GM21825 (cell line): Measurements from ENCODE around the gene OSBPL9.
"Not testable (repeated sequence)": the region's sequence is repeated elsewhere in the genome, so short reads cannot be mapped to it uniquely, and the experiment has no call there.

Experiments
- ATAC-seq: cut with Tn5 transposase; IDR thresholded peaks from one replicate; pipeline ENCODE4 v1.9.1; 2021; ENCODE audit warnings: mild to moderate bottlenecking, moderate library complexity; ENCODE audit not compliant: unreplicated experiment

The OSBPL9 gene

DNA sequence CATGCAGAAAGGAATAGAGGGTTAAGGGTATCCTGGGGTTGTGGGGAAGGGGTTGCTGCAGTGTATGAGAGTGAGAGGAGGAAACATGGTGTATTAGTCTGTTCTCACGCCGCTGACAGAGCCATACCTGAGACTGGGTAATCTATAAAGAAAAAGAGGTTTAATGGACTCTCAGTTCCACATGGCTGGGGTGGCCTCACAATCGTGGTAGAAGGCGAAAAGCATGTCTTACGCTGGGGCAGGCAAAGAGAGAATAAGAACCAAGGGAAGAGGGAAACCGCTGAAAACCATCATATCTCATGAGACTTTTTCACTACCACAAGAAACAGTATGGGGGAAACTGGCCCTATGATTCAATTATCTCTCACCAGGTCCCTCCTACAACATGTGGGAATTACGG, 17.7 kb downstream of the OSBPL9 start:
- no peak for ATAC-seq

DNA sequence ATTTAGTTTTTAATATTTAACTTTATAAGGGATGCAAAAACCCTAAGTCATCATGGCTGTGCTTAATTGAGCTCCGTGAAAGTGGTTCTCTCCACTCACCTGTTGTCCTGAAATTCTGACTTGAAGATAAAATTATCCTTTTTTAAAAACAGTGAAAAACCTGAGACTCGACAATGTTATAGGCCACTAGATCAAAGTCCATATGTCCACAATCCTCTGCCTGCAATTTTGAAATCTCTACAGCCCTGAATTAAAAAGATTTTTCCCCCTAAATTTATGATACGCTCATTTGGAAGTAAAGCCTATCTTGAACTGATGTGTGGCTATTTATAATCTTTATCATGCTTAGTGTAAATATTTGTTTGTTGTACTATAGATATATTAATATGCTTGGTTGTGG, 18.7 kb downstream of the OSBPL9 start:
- ATAC-seq: no peak

DNA sequence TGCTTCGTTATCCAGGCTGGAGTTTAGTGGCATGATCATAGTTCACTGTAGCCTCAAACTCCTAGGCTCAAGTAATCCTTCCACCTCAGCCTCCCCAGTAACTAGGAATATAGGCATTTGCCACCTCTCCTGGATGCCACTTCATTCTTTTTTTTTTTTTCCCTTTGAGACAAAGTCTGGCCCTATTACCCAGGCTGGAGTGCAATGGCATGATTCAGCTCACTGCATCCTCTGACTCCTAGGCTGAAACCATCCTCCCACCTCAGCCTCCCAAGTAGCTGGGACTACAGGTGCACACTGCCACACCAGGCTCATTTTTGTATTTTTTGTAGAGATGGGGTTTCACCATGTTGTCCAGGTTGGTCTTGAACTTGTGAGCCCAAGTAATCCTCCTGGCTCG, 19.3 kb downstream of the OSBPL9 start:
- ATAC-seq: no peak

DNA sequence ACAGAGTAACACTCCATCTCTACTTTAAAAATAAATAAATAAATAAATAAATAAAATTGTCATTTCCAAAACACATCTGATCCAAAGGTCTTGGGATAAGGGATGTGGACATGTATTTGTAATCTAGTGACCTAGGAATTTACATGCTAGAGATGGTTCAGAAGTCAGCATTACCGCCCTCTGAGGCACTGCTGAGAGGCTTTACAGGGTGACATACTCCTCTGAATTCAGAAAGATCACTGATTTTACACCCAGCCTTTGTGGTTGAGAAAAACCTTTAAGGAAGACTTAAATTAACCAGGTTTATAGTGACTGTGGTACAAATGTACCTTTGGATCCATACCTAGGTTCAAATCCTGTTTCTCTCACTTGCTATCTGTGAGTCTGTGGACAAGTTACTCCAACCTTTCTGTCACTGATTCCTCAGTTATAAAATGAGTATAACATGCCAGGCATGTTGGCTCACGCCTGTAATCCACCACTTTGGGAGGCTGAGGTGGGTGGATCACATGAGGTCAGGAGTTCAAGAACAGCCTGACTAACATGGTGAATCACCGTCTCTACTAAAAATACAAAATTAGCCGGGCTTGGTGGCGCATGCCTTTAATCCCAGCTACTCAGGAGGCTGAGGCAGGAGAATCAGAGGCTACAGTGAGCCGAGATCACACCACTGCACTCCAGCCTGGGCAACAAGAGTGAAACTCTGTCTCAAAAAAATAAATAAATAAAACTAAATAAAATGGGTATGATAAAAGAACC, 20.1 kb downstream of the OSBPL9 start:
- ATAC-seq: no peak

DNA sequence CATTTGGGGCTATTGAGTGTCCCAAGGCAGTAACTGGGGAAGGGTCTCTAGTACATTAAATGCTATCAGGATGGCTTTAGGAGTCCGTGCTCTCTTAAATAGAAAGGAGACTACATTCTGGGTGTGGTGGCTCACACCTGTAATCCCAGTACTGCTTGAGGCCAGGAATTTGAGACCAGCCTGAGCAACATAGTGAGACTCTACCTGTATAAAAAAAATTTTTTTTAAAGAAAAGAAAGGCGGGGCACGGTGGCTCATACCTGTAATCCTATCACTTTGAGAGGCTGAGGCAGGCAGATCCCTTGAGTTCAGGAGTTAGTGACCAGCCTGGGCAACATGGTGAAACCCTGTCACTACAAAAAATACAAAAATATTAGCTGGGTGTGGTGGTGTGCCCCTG, 21.5 kb downstream of the OSBPL9 start:
- no peak for ATAC-seq

DNA sequence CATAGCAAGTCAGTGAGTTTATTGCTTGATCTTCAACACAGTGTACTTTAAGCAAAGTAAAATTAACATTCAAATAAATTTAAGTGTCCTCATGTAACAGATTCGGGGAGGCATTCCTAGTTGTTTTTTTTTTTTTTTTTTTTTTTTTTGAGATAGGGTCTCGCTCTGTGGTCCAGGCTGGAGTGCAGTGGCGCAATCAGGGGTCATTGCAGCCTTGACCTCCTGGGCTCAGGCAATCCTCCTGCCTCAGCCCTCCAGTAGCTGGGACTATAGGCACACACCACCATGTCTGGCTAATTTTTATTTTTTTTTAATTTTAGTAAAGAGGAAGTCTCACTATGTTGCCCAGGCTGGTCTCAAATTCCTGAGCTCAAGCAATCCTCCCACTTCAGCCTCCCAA, 22.8 kb downstream of the OSBPL9 start:
- ATAC-seq: no peak

DNA sequence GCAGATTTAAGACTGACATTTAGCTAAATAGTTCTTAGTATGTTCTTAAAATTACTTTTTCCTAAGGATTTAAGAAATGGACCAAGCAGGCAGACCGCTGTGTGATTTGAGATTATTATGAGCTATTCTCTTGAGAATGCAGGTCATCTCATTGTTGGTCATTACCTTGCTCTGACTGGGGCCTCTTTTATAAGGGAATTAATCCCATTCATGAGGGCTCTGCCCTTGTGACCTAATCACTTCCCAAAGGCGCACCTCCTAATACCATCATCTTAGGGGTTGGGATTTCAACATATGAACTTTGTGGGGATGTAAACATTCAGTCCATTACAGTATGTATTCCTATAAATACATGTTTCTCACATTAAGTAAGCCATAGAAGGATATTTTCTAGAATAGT, 24.2 kb downstream of the OSBPL9 start:
- no peak for ATAC-seq

DNA sequence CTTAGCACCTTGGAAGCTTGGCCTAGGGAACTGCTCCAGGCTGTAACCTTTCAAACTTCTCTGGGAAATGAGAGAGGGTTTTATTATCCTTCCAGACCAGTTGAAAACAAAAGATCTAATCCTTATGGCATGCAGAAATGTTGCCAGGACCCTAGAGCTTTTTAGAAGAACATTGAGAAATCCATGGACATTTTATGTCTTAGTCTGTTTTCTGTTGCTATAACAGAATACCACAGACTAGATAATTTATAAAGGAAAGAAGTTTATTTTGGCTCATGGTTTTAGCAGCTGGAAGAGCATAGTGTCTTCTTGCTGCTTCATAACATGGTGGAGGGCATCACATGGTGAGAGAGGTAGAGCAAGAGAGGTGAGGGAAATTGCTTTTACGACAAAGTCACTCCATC, 25.8 kb downstream of the OSBPL9 start:
- ATAC-seq: no peak

DNA sequence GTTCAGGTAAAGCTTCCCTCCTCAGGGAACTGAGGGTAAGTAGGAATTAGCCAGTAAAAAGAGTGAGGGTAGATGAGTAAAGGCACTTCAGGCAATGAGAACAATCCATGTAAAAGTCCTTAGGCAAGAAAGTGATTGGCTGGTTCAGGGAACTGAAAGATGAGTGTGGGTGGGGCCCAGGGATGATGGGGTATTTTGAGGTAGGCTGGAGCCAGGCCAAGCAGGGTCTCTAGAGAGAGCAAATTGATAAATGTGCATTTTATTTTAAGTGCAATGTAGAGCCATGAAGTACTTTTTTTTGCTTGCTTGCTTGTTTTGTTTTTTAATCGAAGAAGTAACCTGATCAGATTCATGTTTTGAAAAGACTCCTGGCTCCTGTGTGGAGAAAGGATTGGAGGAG, 26.5 kb downstream of the OSBPL9 start:
- no peak for ATAC-seq

DNA sequence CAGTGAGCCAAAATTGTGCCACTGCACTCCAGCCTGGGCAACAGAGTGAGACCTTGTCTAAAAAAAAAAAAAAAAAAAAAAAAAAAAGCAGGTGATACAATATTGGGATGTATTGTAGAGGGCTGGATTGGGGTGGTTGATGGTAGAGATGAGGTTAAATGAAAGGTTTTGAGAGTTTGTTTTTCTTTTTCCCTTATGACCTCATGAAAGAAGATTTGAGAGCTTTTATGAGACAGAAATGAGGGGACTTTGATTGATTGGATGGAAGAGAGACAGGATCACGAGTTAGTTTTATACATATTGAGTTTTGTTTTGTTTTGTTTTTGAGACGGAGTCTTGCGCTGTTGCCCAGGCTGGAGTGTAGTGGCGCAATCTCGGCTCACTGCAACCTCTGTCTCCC, 27.1 kb downstream of the OSBPL9 start:
- no peak for ATAC-seq

DNA sequence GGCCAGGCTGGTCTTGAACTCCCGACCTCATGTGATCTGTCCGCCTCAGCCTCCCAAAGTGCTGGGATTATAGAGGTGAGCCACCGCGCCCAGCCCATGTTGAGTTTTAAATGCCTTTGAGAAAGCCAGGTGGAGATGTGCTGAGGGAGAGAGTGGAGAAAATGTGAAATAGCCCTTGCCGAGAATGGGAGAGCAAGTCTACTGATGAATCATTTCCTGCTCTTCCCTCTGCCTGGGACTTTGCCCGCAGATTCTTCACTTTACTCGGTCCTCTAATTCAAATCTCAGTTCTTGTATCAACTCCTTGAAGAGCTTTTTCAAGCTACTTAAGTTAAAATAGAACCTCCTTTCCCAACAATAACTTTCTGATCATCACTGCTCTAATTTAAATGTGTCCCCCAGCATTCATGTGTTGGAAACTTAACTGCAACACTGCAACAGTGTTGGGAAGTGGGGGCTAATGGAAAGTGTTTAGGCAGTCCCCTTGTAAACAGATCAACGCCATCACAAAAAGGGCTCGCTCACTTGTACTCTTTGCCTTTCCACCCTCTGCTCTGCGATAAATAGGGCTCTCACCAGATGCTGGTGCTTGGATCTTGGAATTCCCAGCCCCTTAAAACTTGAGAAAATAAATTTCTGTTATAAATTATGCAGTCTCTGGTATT, 27.8 kb downstream of the OSBPL9 start:
- ATAC-seq: no peak

DNA sequence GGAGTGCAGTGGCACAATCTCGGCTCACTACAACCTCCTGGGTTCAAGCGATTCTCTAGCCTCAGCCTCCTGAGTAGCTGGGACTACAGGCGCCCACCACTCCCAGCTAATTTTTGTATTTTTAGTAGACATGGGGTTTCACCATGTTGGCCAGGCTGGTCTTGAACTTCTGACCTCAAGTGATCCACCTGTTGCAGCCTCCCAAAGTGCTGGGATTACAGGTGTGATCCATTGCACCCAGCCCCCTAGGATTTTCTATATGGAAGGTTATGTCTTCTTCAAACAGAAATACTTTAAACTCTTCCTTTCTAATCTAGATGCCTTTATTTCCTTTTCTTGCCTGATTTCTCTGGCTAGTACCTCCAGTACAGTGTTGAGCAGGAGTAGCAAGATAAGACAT, 29.7 kb downstream of the OSBPL9 start:
- ATAC-seq: not testable (repeated sequence)

DNA sequence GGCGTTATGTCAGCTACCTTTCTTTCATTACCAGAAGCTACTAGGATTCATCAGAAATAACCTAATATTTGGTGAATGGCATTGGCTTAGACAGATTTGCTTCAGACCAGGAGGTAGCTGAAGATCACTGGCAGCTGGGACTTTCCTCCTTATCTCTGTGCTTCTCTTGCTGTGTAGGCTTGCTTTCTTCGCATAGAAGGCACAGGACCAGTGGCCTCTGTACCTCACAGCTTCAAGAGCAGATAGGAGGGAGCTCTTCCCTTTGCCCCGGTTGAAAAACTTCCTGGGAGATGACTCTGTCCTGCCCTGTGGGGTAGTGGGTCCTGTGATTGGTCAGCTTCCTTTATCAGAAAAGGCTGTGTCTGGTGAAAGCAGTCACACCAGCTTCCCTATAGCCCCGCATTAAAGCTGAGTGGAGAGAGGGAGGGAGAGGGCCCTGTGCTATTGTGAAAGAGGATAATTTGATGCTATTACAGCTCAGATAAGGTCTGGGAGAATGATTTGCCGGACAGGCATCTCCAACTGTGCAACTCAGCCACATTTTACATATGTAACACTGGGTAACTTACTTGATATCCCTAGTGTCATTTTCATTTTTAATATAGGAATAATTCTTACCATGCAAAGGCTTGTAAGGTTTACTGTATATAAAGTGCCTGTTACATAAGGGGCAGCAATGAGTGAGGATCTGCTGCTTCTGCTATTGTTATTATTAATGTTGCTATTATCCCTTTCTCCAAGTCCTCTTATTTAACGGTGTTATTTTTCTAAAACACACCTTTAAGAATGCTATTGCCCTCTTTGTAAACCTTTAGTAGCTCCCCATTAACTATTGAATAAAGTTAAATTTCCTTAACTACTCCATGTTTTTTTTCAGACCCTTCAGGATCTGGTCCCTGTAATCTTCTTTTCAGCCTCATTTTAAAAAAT, 31.6 kb downstream of the OSBPL9 start:
- ATAC-seq: no peak

DNA sequence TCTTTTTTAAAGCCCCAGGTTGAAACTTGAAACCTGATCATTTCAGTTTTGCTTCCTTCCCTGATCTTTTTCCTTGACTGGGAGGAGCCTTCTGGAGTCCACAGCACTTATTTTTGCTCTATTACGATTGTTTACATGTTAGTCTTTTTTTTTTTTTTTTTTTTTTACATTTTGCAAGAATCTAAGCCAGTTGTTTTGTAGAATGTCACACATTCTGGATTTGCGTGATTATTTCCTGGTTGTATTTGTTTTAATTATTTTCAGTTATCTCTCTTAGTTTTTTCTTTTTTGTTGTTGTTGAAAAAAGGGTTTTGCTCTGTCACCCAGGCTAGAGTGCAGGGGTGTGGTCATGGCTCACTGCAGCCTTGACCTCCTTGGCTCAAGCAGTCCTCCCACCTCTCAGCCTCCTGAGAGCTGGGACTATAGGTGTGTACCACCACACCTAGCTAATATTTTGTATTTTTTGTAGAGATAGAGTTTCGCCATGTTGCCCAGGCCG, 32.8 kb downstream of the OSBPL9 start:
- no peak for ATAC-seq

DNA sequence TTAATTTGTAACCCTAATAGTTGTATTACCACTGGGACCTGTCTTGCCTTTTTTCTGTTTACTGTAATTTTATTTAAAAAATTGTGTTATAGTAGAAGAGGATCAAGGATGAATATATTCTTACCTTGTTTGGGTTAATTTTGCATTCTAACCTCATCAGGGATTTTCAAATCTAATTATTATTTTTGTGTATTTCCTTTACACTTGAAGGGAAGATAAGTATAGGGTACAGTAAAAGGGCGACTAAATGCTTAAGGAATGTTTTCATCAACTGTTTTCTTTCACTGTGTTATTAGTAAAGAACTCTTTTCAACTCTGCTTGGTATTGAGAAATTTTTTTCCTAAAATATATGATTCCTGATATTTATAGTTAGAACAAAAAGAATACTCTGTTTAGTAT, 33.3 kb downstream of the OSBPL9 start:
- ATAC-seq: no peak

DNA sequence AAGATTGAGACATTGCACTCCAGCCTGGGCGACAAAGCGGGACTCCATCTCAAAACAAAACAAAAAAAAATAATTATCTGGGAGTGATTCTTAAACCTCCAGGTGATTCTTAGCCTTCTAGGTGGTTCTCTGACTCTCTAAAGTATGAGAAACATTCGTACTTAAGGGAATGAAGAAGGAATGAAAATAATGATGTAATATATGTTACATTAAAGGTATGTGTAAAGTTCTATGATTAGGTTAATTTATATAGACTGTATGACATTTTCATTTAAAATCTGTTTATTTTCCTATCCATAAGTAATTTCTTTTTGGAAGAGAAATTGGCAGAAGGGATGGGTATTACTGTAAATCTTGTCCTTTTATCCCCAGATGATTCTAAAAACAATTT, 34.7 kb downstream of the OSBPL9 start:
- no peak for ATAC-seq

DNA sequence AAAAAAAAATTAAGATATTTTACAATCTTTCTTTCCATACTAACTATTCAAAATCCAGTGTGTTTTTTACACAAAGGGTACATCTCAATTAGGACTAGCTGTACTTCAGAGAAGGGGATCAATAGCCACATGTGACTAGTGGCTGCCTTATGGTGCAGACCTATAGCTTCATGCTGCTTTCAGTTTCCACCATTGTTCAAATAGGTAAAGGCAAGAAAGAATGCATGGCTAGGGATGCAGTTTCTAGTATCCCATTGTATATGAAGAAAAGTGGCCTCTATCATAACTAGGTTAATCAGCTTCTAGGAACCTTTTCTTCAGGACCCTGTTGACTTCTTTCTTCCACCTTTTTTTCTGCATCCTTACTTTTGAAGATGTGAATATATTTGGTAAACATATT, 35.7 kb downstream of the OSBPL9 start:
- no peak for ATAC-seq

DNA sequence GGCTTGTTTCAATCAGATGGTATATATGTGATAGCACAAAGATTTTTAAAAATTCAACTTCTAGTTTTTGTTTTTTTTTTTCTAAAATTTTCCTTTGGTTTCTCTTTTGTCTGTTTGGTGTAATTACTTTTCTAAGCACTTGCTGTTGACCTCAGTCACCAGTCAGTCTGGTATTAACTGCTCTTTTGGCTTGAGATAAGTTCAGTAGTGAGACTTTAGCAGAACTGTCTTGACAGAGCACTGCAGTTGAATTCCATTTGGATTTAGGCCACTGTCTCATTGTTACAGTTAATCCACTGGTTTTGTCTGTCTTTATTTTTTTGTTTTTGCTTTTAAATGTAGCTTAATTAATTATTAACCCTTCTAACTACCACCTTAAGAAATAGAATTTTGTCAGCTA, 36.2 kb downstream of the OSBPL9 start:
- ATAC-seq: no peak

DNA sequence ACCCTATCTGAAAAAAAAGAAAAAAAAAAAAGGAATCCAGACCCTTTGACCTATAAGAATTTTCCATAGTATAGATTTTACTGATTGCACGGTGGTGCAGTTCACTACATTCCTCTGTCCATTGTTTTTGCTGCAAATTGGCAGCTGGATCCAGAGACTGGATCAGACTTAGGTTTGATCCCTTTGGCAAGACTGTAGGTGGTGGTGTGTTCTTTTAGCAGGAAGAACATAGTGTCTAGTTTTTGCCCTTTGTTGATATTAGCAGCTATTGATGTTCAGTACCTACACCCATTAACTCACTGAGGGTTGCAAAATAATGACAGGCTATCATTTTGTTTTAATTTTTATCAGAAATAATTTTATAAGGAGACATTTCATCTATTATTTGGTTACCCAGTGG, 37.1 kb downstream of the OSBPL9 start:
- ATAC-seq: no peak

DNA sequence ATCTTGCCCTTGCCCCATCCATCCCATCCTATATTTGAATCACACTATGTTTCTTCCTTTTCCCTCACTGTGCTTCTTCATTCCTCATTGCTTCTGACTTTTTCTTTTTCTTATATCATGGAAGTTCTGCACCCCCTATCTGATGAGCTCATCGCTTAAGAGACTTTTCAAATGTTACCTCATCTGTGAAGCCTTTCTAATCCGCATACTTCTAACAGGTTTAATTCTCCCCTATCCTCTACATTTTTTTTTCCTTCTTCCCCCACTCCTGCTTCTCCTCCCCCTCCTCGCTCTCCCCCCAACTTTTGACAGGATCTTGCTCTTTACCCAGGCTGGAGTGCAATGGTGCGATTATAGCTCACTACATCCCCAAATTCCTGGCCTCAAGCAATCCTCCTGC, 39.5 kb downstream of the OSBPL9 start:
- ATAC-seq: no peak

DNA sequence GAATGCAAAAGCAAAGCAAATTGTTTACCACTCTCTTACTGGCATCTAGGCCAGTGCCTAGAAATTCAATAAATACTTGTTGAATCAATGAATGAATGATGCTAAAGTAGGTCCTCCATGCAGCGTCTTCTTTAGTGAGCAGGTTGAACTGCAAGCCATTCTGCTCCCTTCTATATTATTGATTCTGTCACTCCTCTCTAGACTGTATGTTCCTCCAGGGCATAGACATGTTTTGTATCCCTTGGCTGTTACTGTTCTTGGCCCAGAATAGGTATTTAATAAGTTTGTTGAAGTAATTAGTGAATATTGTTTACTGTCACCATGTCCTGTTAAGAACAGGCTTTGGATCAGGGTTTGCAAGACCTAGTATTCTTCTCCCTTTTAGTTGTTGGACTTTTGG, 43.7 kb downstream of the OSBPL9 start:
- ATAC-seq: no peak
